Ramos (cell line): ENCODE measurements around the gene RNF25.
"Not testable (repeated sequence)": the region's sequence is repeated elsewhere in the genome, so short reads cannot be mapped to it uniquely, and the experiment has no call there.

ENCODE experiments used
- in situ Hi-C: fragments of 300-500 bp; cut with MboI; formaldehyde crosslinking; loops from one replicate; pipeline ENCODE4 v1.14.3; 2022; ENCODE audit warnings: low sequenced_read_pairs; ENCODE audit not compliant: unreplicated experiment

The RNF25 gene

DNA sequence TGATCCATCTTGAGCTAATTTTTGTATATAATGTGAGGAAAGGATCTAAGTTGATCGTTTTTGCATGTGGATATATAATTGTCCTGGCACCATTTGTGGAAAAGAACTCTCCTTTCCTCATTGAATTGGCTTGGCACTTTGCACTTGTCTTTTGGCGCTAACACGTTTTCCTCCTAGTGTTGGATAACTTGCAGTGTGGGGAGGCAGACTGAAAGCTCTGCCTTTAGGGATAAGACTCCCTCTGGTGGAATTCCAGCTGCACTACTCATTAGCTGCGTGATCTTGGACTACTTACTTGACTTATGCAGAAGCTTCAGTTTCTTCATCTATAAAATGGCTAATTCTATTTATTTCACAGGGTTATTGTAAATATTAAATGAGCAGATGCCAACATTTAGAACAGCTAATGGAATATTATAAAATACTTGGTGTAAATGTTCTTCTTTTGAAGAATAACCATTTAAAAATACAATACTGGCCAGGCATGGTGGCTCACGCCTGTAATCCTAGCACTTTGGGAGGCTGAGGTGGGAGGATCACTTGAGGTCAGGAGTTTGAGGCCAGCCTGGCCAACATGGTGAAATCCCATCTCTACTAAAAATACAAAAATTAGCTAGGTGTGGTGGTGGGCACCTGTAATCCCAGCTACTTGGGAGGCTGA is 15.7 kb upstream of the RNF25 start:
- in situ Hi-C loops: not testable (repeated sequence)

- in situ Hi-C loops: no loop called here
These were observed 8.3 kb upstream of the RNF25 start for GRCh38 chr2:218680061-218680460.

DNA sequence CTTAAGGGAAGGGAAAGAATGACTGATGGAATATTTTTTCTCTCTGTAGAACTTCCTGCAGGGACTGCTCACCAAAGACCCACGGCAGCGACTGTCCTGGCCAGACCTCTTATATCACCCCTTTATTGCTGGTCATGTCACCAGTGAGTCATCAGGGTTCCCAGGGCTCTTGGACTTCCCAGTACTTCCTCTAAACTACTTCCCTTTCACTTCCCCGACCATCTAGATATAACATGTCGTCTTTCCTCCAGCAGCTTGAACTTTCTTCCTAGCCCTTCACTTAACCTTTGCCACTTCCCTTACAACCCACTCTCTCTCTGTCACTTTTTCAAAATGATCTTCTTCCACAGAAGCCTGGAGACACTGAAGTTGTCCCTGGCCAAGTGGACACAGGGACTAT is 7.3 kb upstream of the RNF25 start:
- in situ Hi-C loops: no loop called here

DNA sequence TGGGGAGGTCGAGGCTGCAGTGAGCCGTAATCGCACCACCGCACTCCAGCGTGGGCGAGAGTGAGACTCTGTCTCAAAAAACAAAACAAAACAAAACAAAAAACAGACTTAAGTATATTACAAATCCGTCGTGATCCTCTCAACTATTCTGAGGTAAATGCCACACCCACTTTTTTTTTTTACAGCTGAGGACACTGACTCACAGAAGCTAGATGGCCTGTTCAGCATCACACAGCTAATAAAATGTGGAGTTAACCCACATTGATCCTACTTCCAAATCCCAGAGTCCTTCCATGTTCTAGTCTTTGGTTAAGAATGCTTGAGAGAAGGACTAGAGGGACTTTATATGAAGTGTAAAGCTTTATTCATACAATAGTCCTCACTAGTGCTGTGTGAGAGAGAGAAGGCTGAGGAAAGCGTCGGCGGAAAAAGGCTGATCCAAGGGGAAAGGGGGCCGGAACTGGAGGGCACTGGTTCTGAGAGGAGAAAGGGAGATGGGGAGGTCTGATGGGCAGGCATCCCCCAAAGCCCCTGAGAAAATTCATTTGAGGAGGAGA is 627 bp downstream of the RNF25 start:
- in situ Hi-C loops: no loop called here

GRCh38 chr2:218664653-218665052 is 7.1 kb downstream of the RNF25 start:
- in situ Hi-C loops: no loop called here

DNA sequence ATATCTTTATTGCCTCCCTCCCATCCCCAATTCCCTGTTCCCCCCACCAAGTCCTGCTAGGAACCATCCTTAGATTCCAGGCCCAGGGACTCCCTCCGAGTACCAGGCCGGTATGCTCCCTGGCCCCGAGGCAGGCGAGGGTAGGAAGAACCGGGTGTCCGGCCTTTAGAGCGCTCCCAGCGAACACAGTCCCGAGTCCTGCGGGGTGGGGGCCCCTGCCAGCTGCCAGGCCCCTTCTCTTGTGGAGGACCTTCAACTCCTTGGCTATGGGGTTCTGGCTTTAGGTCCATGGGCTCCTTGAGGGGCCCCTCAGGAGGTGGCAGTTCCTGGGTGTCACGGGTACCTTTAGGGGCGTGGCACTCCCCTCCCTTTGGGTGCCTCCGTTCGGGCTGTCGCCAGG is 7.9 kb downstream of the RNF25 start:
- in situ Hi-C loops: no loop called here

DNA sequence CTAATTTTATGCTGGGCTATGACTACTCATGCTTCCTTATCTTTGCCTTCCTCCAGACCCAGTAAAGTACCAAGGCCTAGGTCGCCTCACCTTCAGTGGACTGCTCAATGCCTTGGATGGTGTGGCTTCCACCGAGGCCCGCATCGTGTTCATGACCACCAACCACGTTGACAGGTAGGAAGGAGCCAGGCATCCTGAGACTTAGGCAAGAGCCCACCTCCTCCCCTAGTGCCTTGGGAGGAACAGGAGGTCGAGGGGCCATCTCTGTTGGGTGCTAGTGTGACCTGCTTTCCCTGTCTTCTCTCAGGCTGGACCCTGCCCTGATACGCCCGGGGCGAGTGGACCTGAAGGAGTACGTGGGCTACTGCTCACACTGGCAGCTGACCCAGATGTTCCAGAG is 9.0 kb downstream of the RNF25 start:
- in situ Hi-C loops: no loop called here

GRCh38 chr2:218662377-218662776 is 9.4 kb downstream of the RNF25 start:
- in situ Hi-C loops: no loop called here

- in situ Hi-C loops: loop anchor here (10.0 kb wide), 1 partner anchor 255 kb away; no protein-coding TSS in a partner anchor
These were observed 11.8 kb downstream of the RNF25 start for GRCh38 chr2:218659988-218660358.

- in situ Hi-C loops: loop anchor here (10.0 kb wide), 1 partner anchor 255 kb away; no protein-coding TSS in a partner anchor
These were observed 12.4 kb downstream of the RNF25 start, which contains the start of the genes BCS1L and ZNF142 for GRCh38 chr2:218659258-218659987. Gene BCS1L, plus strand, starts transcription at chr2:218659683. Its CDS starts 1,305 bp downstream, at chr2:218660988. Gene ZNF142, minus strand, starts transcription at chr2:218659623. Its CDS starts 3,194 bp downstream, at chr2:218656429.

DNA sequence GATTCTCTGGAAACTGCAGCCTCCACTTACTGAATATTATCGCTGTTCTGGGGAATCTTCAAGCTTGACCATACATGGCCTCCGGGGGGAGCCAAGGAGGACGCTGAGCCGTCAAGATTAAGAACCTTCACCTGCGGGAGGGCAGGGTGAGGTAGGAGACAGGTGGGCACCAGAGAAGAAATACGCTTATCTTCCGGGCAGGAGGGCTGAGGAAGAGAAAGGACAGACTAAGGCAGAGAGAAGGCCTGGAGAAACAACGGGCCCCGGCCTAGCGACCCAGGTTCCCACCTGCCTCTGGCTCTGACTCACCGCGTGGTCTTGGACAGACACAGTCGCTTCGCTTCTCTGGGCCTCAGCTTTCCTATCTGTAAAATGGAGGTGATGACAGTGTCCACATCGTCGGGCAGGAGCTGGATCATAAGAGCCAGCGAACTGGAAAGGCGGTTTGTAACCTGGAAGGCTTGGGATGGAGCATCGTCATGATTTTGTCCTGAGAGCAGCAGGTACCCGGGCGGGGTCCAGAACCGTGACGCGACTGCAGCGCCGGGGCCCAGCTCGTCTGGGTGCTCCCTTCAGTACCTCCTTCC is 13.0 kb downstream of the RNF25 start:
- in situ Hi-C loops: loop anchor here (10.0 kb wide), 1 partner anchor 254 kb away; no protein-coding TSS in a partner anchor

GRCh38 chr2:218655751-218656150 is 16.1 kb downstream of the RNF25 start:
- in situ Hi-C loops: loop anchor here (10.0 kb wide), 1 partner anchor 251 kb away; no protein-coding TSS in a partner anchor

GRCh38 chr2:218648787-218649100 is 23.1 kb downstream of the RNF25 start:
- in situ Hi-C loops: no loop called here

- in situ Hi-C loops: no loop called here
These were observed 23.6 kb downstream of the RNF25 start for GRCh38 chr2:218648088-218648786.

DNA sequence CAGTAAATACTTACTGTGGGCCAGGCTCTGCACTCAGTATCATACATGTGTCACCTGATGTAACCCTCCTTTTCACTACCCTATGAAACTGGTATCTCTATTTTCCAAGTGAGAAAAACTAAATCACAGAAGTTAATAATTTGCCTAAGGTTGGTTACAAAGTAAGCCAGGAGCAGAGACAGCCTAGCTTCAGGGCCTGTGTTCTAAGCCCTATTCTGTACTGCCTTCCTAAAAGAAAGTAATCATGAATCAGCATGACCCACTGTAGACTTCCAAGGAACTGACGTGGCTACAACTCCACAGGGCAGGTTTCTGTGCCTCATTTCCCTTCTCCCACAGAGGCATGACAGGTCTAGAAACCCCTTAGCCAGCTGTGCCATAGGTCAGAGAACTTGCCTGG is 26.7 kb downstream of the RNF25 start:
- in situ Hi-C loops: no loop called here

DNA sequence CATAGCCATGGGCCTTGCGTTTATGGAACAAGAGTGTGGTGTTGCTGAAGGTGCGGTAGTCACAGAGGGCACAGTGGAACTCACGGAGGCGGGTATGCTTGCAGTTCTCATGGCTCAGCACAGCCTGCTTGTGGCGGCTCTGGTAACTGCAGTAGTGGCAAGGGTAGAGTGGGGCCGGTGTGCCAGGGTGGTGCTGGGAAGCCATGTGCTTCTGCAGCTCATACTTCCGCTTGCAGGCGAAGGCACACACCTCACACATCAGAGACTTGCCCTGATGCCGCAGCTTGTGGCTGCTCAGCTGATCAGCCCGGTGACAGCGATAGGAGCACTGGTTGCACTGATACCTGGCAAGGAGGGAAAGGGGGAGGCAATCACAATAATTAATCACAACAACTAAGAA is 27.1 kb downstream of the RNF25 start:
- in situ Hi-C loops: no loop called here

DNA sequence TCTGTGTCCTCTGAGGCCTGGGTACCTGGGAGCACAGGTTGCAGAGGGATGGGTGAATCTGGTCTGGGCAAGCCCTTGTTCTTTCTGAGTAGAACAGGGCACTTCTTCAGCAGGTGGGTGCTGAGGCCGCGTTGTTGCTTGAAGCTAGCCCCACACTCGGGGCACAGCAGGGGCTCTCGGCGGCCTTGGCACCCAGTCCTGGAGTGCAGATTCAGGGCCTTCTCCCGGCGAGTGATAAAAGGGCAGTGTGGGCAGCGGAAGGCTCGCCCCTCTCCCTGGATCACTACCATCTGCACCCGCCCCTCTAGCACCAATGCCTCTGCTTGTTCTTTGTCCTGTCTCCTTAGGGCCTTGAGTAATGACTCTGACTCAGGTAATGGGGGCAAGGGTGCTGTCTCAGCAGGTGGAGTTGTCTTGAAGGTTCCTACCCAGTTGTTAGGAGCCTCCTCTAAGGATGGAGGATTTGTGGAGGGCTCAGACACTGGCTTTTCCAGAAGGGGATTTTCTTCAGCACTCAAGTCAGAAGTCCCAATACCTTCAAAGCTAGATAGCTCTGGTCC is 28.0 kb downstream of the RNF25 start:
- in situ Hi-C loops: no loop called here

DNA sequence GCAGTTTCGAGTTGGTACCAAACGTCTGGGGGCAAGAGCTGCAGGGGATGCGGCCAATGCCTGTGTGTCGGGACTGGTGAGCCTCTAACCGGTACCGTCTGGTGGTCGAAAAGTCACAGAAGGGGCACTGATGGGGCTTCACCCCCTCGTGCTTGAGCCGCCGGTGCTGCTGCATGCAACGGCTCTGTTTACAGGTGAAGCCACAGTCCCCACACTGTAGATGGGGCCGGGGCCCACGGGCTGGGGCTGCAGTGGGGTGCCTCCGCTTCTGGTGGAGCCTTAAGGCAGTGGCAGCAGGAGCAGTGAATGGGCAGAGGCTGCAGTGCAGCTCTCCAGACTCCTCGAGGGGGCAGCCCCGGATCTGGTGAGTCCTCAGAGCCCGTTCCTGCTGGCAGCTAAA is 29.0 kb downstream of the RNF25 start:
- in situ Hi-C loops: no loop called here

GRCh38 chr2:218642121-218642656 is 29.6 kb downstream of the RNF25 start:
- in situ Hi-C loops: no loop called here

DNA sequence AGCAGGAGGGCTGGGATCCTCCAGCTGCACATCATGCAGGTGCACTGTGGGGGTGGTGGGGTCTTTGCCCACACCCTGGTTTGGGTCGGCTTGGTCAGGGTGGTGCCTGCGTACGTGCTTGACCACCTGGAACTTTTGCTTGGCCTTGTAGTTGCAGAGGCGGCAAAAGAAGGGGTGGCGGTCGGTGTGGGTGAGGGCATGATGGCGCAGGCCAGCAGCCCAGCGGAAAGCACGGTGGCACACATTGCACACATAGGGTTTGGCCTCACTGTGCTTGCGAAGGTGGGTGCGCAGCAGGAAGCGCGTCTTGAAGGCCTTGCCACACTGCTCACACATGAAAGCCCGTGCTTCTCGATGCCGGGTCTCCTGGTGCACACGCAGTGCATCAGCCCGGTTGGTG is 33.4 kb downstream of the RNF25 start:
- in situ Hi-C loops: no loop called here
